ENCODE measurements around the gene RBM5.

GRCh38 chr3:50150863-50151686 is 62.4 kb downstream of the RBM5 start:
- no peak for TF ChIP-seq NFIC (IDR thresholded peaks at IDR 0.05; ENCODE audit: low read depth, low read length)
- no peak for TF ChIP-seq CTCF (IDR thresholded peaks at IDR 0.05 in 2 of 3, conservative IDR thresholded peaks at IDR 0.05 in 1 of 3; ENCODE audit: control insufficient read depth in 2 of 3, extremely low read depth in 1 of 3, insufficient read depth in 1 of 3, low read depth in 3 of 3, low read length in 3 of 3)
